Hepatocyte (in vitro differentiated cells): ENCODE data around the gene ACOXL.

Experiments
- CTCF ChIP-seq: fragments of 200-600 bp; sonication (generic); IDR thresholded peaks from 2 replicates; pipeline ENCODE4 v1.5.1; 2016; ENCODE audit warnings: antibody characterized with exemption, mild to moderate bottlenecking; ENCODE audit not compliant: poor library complexity
- EZH2 ChIP-seq: fragments of 200-600 bp; sonication (generic); IDR thresholded peaks from 2 replicates; pipeline ENCODE4 v1.6.1; 2016; ENCODE audit warnings: antibody characterized with exemption, mild to moderate bottlenecking, borderline replicate concordance

GRCh38 chr2:110875384-110875725, 143.0 kb downstream of the ACOXL start:
- TF ChIP-seq CTCF (no peak), EZH2 (no peak)
